IPS-20b (cell line): ENCODE measurements around the gene UBXN10.
"Not testable (repeated sequence)": the region's sequence is repeated elsewhere in the genome, so short reads cannot be mapped to it uniquely, and the experiment has no call there.

Experiments used
- H3K27ac ChIP-seq: one replicate; pipeline ENCODE4 v1.5.1; 2013; ENCODE audit warnings: low read length
- H3K27me3 ChIP-seq: 2 replicates; pipeline ENCODE4 v1.6.1; 2013; ENCODE audit warnings: mild to moderate bottlenecking, low read length, inconsistent platforms; ENCODE audit not compliant: insufficient read depth
- H3K36me3 ChIP-seq: 2 replicates; pipeline ENCODE4 v1.6.1; 2013; ENCODE audit warnings: low read depth, mild to moderate bottlenecking, inconsistent platforms, low read length, moderate library complexity; ENCODE audit not compliant: insufficient read depth
- H3K4me1 ChIP-seq: 2 replicates; pipeline ENCODE4 v1.6.1; 2013; ENCODE audit warnings: mild to moderate bottlenecking, control low read depth, inconsistent platforms, low read length, moderate library complexity; ENCODE audit not compliant: insufficient read depth
- H3K4me3 ChIP-seq: 2 replicates; pipeline ENCODE4 v1.5.1; 2013; ENCODE audit warnings: mild to moderate bottlenecking, low read length, inconsistent platforms
- H3K9ac ChIP-seq: 2 replicates; pipeline ENCODE4 v1.6.1; 2013; ENCODE audit warnings: low read depth, mild to moderate bottlenecking, inconsistent platforms, low read length, moderate library complexity
- H3K9me3 ChIP-seq: 2 replicates; pipeline ENCODE4 v1.6.1; 2013; ENCODE audit warnings: mild to moderate bottlenecking, low read depth, low read length, inconsistent platforms; ENCODE audit not compliant: insufficient read depth

UBXN10 gene

GRCh38 chr1:20232564-20232963 lies 46.7 kb downstream of the UBXN10 start:
- H3K9me3 ChIP-seq = not testable (repeated sequence)

GRCh38 chr1:20233394-20233793 lies 47.5 kb downstream of the UBXN10 start:
- H3K27me3 ChIP-seq = peaks cover 6% of the 10 kb centered on the region; the same call in 1 of the 2 replicates
- no peak overlapping the region for H3K9ac ChIP-seq
- no peak overlapping the region for H3K27ac ChIP-seq
- H3K4me1 ChIP-seq = no peaks in the 10 kb centered on the region
- no peaks in the 10 kb centered on the region for H3K36me3 ChIP-seq
- no peak overlapping the region for H3K4me3 ChIP-seq
- H3K9me3 ChIP-seq = no peaks in the 10 kb centered on the region

More at GRCh38 chr1:20232564-20232963, 46.7 kb downstream of the UBXN10 start:
- not testable (repeated sequence) for H3K27ac ChIP-seq, H3K4me3 ChIP-seq, H3K4me1 ChIP-seq, H3K36me3 ChIP-seq, H3K9ac ChIP-seq, H3K27me3 ChIP-seq

- no peak overlapping the region for H3K4me3 ChIP-seq
- no peaks in the 10 kb centered on the region for H3K36me3 ChIP-seq
- no peaks in the 10 kb centered on the region for H3K9me3 ChIP-seq
- no peak overlapping the region for H3K9ac ChIP-seq
- H3K27me3 ChIP-seq = peaks cover 2% of the 10 kb centered on the region; the same call in 1 of the 2 replicates
- H3K4me1 ChIP-seq = no peaks in the 10 kb centered on the region
- no peak overlapping the region for H3K27ac ChIP-seq
Observed at GRCh38 chr1:20233866-20234265, 48.0 kb downstream of the UBXN10 start.

- H3K9me3 ChIP-seq = no peaks in the 10 kb centered on the region
- no peaks in the 10 kb centered on the region for H3K36me3 ChIP-seq
- H3K4me1 ChIP-seq = no peaks in the 10 kb centered on the region
- no peaks in the 10 kb centered on the region for H3K27me3 ChIP-seq
- no peak overlapping the region for H3K4me3 ChIP-seq
- no peak overlapping the region for H3K9ac ChIP-seq
- H3K27ac ChIP-seq = no peak overlapping the region
Observed at GRCh38 chr1:20234788-20235535, 49.1 kb downstream of the UBXN10 start.

- Histone ChIP-seq H3K4me1 (no peaks in the 10 kb centered on the region), H3K27ac (no peak overlapping the region), H3K27me3 (0 out of 2 replicates have a peak, but pooled peaks cover 12% of the 10 kb centered on the region), H3K9ac (no peak overlapping the region), H3K36me3 (no peaks in the 10 kb centered on the region), H3K9me3 (no peaks in the 10 kb centered on the region), H3K4me3 (no peak overlapping the region)
Observed at GRCh38 chr1:20237646-20238045, 51.8 kb downstream of the UBXN10 start.

GRCh38 chr1:20240012-20240411 lies 54.1 kb downstream of the UBXN10 start:
- Histone ChIP-seq H3K27ac (no peak overlapping the region), H3K27me3 (peaks cover 12% of the 10 kb centered on the region; the same call in 1 of the 2 replicates), H3K36me3 (no peaks in the 10 kb centered on the region), H3K4me1 (no peaks in the 10 kb centered on the region), H3K9ac (no peak overlapping the region), H3K9me3 (no peaks in the 10 kb centered on the region), H3K4me3 (no peak overlapping the region)

- no peaks in the 10 kb centered on the region for H3K9me3 ChIP-seq
- H3K27ac ChIP-seq = no peak overlapping the region
- H3K27me3 ChIP-seq = peaks cover 12% of the 10 kb centered on the region; the same call in 1 of the 2 replicates
- no peak overlapping the region for H3K9ac ChIP-seq
- H3K4me3 ChIP-seq = no peak overlapping the region
- peaks cover 5% of the 10 kb centered on the region; the same call in 1 of the 2 replicates for H3K4me1 ChIP-seq
- H3K36me3 ChIP-seq = no peaks in the 10 kb centered on the region
Observed at GRCh38 chr1:20242890-20243479, 57.1 kb downstream of the UBXN10 start.
